H9 (cell line): ENCODE results near the gene COX6A1. TPM values are rescaled to one million over a fixed set of nuclear protein-coding genes. Genes with fewer than 3 reads are reported as not detected.

ENCODE experiments used
- DNase-seq: peaks from one replicate; pipeline ENCODE4 v3.0.0-alpha.2; 2017
- H2AFZ ChIP-seq: one replicate; pipeline ENCODE4 v1.6.1; 2013; ENCODE audit warnings: mild to moderate bottlenecking, low read length, control low read depth, moderate library complexity
- H2AK5ac ChIP-seq: 2 replicates; pipeline ENCODE4 v1.6.1; 2013; ENCODE audit warnings: low read length, control low read depth, mixed read lengths; ENCODE audit not compliant: insufficient read length
- H2BK120ac ChIP-seq: one replicate; pipeline ENCODE4 v1.6.1; 2013; ENCODE audit warnings: low read depth, mild to moderate bottlenecking, low read length, control low read depth, inconsistent platforms; ENCODE audit not compliant: poor library complexity, severe bottlenecking
- H2BK12ac ChIP-seq: 2 replicates; pipeline ENCODE4 v1.6.1; 2013; ENCODE audit warnings: low read length, control low read depth, mixed read lengths, low read depth; ENCODE audit not compliant: insufficient read length
- H2BK15ac ChIP-seq: 2 replicates; pipeline ENCODE4 v1.6.1; 2013; ENCODE audit warnings: low read depth, low read length, control low read depth
- H2BK20ac ChIP-seq: one replicate; pipeline ENCODE4 v1.6.1; 2013; ENCODE audit warnings: low read depth, mild to moderate bottlenecking, low read length, control low read depth, inconsistent platforms; ENCODE audit not compliant: poor library complexity, severe bottlenecking
- H2BK5ac ChIP-seq: 2 replicates; pipeline ENCODE4 v1.6.1; 2013; ENCODE audit warnings: low read length, control low read depth, mixed read lengths; ENCODE audit not compliant: insufficient read length
- H3K14ac ChIP-seq: 2 replicates; pipeline ENCODE4 v1.6.1; 2013; ENCODE audit warnings: low read length, control low read depth; ENCODE audit not compliant: insufficient read depth
- H3K18ac ChIP-seq: 2 replicates; pipeline ENCODE4 v1.6.1; 2013; ENCODE audit warnings: low read depth, mild to moderate bottlenecking, mixed read lengths, low read length, control low read depth; ENCODE audit not compliant: insufficient read length
- H3K23ac ChIP-seq: 2 replicates; pipeline ENCODE4 v1.6.1; 2013; ENCODE audit warnings: low read length, control low read depth, mixed read lengths, low read depth; ENCODE audit not compliant: insufficient read length
- H3K23me2 ChIP-seq: 2 replicates; pipeline ENCODE4 v1.6.1; 2013; ENCODE audit warnings: low read depth, mild to moderate bottlenecking, mixed read lengths, low read length, control low read depth; ENCODE audit not compliant: insufficient read length, poor library complexity, severe bottlenecking
- H3K27ac ChIP-seq: 2 replicates; pipeline ENCODE4 v1.5.1; 2013; ENCODE audit warnings: low read length, control low read depth, mixed read lengths, low read depth; ENCODE audit not compliant: insufficient read length
- H3K27me3 ChIP-seq: 2 replicates; pipeline ENCODE4 v1.6.1; 2013; ENCODE audit warnings: low read length, control low read depth, inconsistent platforms; ENCODE audit not compliant: insufficient read depth
- H3K4ac ChIP-seq: 2 replicates; pipeline ENCODE4 v1.6.1; 2013; ENCODE audit warnings: low read depth, mild to moderate bottlenecking, control low read depth, inconsistent platforms, low read length, moderate library complexity
- H3K4me1 ChIP-seq: 2 replicates; pipeline ENCODE4 v1.6.1; 2013; ENCODE audit warnings: low read length, control low read depth, inconsistent platforms; ENCODE audit not compliant: insufficient read depth
- H3K4me2 ChIP-seq: 2 replicates; pipeline ENCODE4 v1.6.1; 2013; ENCODE audit warnings: low read length, control low read depth, mixed read lengths; ENCODE audit not compliant: insufficient read length, insufficient read depth
- H3K56ac ChIP-seq: 2 replicates; pipeline ENCODE4 v1.6.1; 2013; ENCODE audit warnings: low read depth, mild to moderate bottlenecking, mixed read lengths, low read length, control low read depth; ENCODE audit not compliant: insufficient read length
- H3K79me1 ChIP-seq: 2 replicates; pipeline ENCODE4 v1.6.1; 2013; ENCODE audit warnings: low read depth, mild to moderate bottlenecking, moderate library complexity, low read length, control low read depth, inconsistent platforms; ENCODE audit not compliant: insufficient read depth, poor library complexity, severe bottlenecking
- H3K79me2 ChIP-seq: 2 replicates; pipeline ENCODE4 v1.6.1; 2013; ENCODE audit warnings: low read length, control low read depth, inconsistent platforms; ENCODE audit not compliant: insufficient read depth
- H3K9ac ChIP-seq: 2 replicates; pipeline ENCODE4 v1.6.1; 2013; ENCODE audit warnings: low read length, control low read depth, mixed read lengths; ENCODE audit not compliant: insufficient read length; ENCODE audit errors: extremely low read depth
- H3K9me3 ChIP-seq: one replicate; pipeline ENCODE4 v1.6.1; 2013; ENCODE audit warnings: low read depth, low read length, inconsistent platforms; ENCODE audit not compliant: control insufficient read depth
- H3T11ph ChIP-seq: one replicate; pipeline ENCODE4 v1.6.1; 2013; ENCODE audit warnings: mild to moderate bottlenecking, low read length, control low read depth, inconsistent platforms
- H4K20me1 ChIP-seq: one replicate; pipeline ENCODE4 v1.6.1; 2013; ENCODE audit not compliant: control insufficient read depth, insufficient read length, insufficient read depth
- H4K5ac ChIP-seq: 2 replicates; pipeline ENCODE4 v1.6.1; 2013; ENCODE audit warnings: low read depth, mild to moderate bottlenecking, mixed read lengths, low read length, control low read depth; ENCODE audit not compliant: insufficient read length
- H4K8ac ChIP-seq: replicated peaks from 2 replicates; pipeline ENCODE4 v1.6.1; 2013; ENCODE audit warnings: low read length, control low read depth, mixed read lengths, low read depth; ENCODE audit not compliant: insufficient read length
- H4K91ac ChIP-seq: 2 replicates; pipeline ENCODE4 v1.6.1; 2013; ENCODE audit warnings: low read depth, mild to moderate bottlenecking, moderate library complexity, mixed read lengths, low read length, control low read depth; ENCODE audit not compliant: insufficient read length
- H3K27ac Mint-ChIP-seq, 3 experiments: 2 replicates in 2 of 3; 3 replicates in 1 of 3; pipeline ENCODE4 v1.8.0; 2020 to 2021; ENCODE audit warnings: mixed read lengths in 3 of 3, mild to moderate bottlenecking in 1 of 3, moderate library complexity in 1 of 3
- H3K27me3 Mint-ChIP-seq: 2 replicates; pipeline ENCODE4 v1.8.0; 2021; ENCODE audit warnings: low read depth, mild to moderate bottlenecking, moderate library complexity, mixed read lengths
- H3K36me3 Mint-ChIP-seq, 3 experiments: 2 replicates in 2 of 3; 3 replicates in 1 of 3; pipeline ENCODE4 v1.8.0; 2020 to 2021; ENCODE audit warnings: low read depth in 3 of 3, mixed read lengths in 3 of 3; ENCODE audit not compliant: insufficient read depth in 1 of 3
- H3K4me1 Mint-ChIP-seq, 2 experiments: 2 replicates each; pipeline ENCODE4 v1.8.0; 2020; ENCODE audit warnings: mixed read lengths in 2 of 2
- H3K4me3 Mint-ChIP-seq, 2 experiments: 2 replicates in 1 of 2; 3 replicates in 1 of 2; pipeline ENCODE4 v1.8.0; 2020 to 2021; ENCODE audit warnings: mild to moderate bottlenecking in 2 of 2, mixed read lengths in 2 of 2, moderate library complexity in 1 of 2
- H3K9me3 Mint-ChIP-seq, 2 experiments: 2 replicates in 1 of 2; 3 replicates in 1 of 2; pipeline ENCODE4 v1.8.0; 2020; ENCODE audit warnings: mild to moderate bottlenecking in 2 of 2, mixed read lengths in 2 of 2, moderate library complexity in 1 of 2
- WGBS: extraction: QIAGEN DNeasy Blood & Tissue Kit; methylation state at CpG from one replicate; pipeline ENCODE4 v1.1.7; 2013; ENCODE audit warnings: missing lambda C conversion rate, low lambda C conversion rate, mixed read lengths; ENCODE audit not compliant: insufficient read length; ENCODE audit errors: extremely low coverage; 5-methylcytosine and 5-hydroxymethylcytosine counted together
- total RNA-seq: library from RNA; stranded (reverse); gene quantifications from 2 replicates; pipeline ENCODE4 v1.2.1, GENCODE V29; 2021
- TF ChIP-seq, protein P1 (sequence below): fragments of 200-600 bp; sonication (generic); conservative IDR thresholded peaks from 3 replicates; pipeline ENCODE4 v1.8.0; 2021; ENCODE audit warnings: antibody characterized with exemption, mild to moderate bottlenecking

Gene COX6A1
- total RNA-seq, 1 experiment from 2014 or later, result 415 TPM

DNA sequence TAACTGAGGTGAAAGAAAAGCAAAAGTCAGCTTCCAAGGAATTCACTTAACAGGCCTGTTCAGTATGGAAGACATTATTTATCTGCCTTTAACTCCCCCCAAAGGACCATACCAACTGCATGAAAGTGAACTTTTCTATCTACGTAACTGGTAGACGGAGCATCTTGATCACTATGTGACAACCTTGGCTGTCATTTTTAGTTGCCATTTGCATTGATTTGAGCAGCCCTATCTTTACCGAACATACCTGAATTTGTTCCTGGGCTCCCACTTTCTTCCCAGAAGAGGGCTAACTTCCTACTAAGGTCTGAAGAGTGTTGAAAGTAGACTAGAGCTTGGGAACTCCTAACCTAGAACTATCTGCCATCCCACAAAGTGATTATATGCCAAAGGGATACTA lies 22.2 kb downstream of the COX6A1 start:
- Mint-ChIP-seq H3K4me3 (no peak overlapping the region), H3K27me3 (no peaks in the 10 kb centered on the region), H3K36me3 (peaks cover 64 to 94% (median 87%) of the 10 kb centered on the region in 3 experiments; a peak in 6 of 7 replicates), H3K9me3 (no peaks in the 10 kb centered on the region), H3K27ac (peak overlapping the region in 1 of 3 experiments; percentile 33; a peak in 2 of 7 replicates), H3K4me1 (no peaks in the 10 kb centered on the region)
- Histone ChIP-seq H2BK12ac (no peak overlapping the region), H2AFZ (no peak overlapping the region), H3K4ac (no peak overlapping the region), H3K27me3 (no peaks in the 10 kb centered on the region), H3K14ac (no peak overlapping the region), H2BK5ac (no peak overlapping the region), H3T11ph (no peak overlapping the region), H3K4me1 (no peaks in the 10 kb centered on the region), H3K79me2 (no peaks in the 10 kb centered on the region), H4K91ac (no peak overlapping the region), H3K9me3 (no peaks in the 10 kb centered on the region), H3K56ac (no peak overlapping the region), H2BK15ac (no peak overlapping the region), H3K27ac (no peak overlapping the region), H3K23me2 (no peaks in the 10 kb centered on the region), H4K8ac (no peak overlapping the region), H3K23ac (no peak overlapping the region), H4K5ac (no peak overlapping the region), H4K20me1 (no peaks in the 10 kb centered on the region), H2BK20ac (no peak overlapping the region), H3K79me1 (no peaks in the 10 kb centered on the region), H3K9ac (no peak overlapping the region), H2BK120ac (no peak overlapping the region), H3K18ac (no peak overlapping the region), H3K4me2 (no peak overlapping the region), H2AK5ac (no peak overlapping the region)
- no CpG with 5 or more reads among the region's 3 CpGs for WGBS
- DNase-seq, result no peak
- TF ChIP-seq, protein P1, sequence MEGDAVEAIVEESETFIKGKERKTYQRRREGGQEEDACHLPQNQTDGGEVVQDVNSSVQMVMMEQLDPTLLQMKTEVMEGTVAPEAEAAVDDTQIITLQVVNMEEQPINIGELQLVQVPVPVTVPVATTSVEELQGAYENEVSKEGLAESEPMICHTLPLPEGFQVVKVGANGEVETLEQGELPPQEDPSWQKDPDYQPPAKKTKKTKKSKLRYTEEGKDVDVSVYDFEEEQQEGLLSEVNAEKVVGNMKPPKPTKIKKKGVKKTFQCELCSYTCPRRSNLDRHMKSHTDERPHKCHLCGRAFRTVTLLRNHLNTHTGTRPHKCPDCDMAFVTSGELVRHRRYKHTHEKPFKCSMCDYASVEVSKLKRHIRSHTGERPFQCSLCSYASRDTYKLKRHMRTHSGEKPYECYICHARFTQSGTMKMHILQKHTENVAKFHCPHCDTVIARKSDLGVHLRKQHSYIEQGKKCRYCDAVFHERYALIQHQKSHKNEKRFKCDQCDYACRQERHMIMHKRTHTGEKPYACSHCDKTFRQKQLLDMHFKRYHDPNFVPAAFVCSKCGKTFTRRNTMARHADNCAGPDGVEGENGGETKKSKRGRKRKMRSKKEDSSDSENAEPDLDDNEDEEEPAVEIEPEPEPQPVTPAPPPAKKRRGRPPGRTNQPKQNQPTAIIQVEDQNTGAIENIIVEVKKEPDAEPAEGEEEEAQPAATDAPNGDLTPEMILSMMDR, result no peak
